GM12878 (cell line): Measurements from ENCODE around the gene EGR4. TPM values are rescaled to one million over a fixed set of nuclear protein-coding genes. Genes with fewer than 3 reads are reported as not detected.

Source experiments
- ATAC-seq: fragments of 200-7000 bp; cut with Tn5 transposase; 3 replicates; pipeline ENCODE4 v1.9.1; 2020; ENCODE audit warnings: mild to moderate bottlenecking, moderate library complexity
- BruUV-seq: library from RNA; stranded (reverse); fragments of 400-500 nt; replicated peaks from 2 replicates; lab custom pipeline; 2021; lab: Mats Ljungman, UMichigan
- CTCF ChIA-PET: fragments of 300-600 bp; sonication (Branson Sonifier 250); formaldehyde crosslinking; extraction: SDS; loops from one replicate; lab custom pipeline; 2021; ENCODE audit warnings: inconsistent platforms; lab: Yijun Ruan, JAX
- POLR2A ChIA-PET: fragments of 350-600 bp; formaldehyde crosslinking; extraction: SDS; loops from one replicate; lab custom pipeline; 2021; ENCODE audit warnings: inconsistent platforms; lab: Charles Lee
- RAD21 ChIA-PET: fragments of 300-600 bp; sonication (Branson Sonifier 250); formaldehyde crosslinking; loops from one replicate; lab custom pipeline; 2023; ENCODE audit warnings: antibody characterized with exemption; ENCODE audit not compliant: unreplicated experiment; lab: Charles Lee
- SMC1A ChIA-PET: fragments of 300-600 bp; sonication (Branson Sonifier 250); formaldehyde crosslinking; loops from one replicate; lab custom pipeline; 2023; ENCODE audit not compliant: unreplicated experiment, uncharacterized antibody; lab: Charles Lee
- DNase-seq: peaks from one replicate; pipeline ENCODE4 v3.0.0-alpha.2; 2011; ENCODE audit warnings: low read depth, low spot score
- FAIRE-seq: peaks from 3 replicates; lab custom pipeline; 2011; peaks lifted over from hg19 to GRCh38; lab: Jason Lieb, UNC
- H2AFZ ChIP-seq: 2 replicates; pipeline ENCODE4 v1.6.0; 2011; ENCODE audit warnings: low read depth, low read length, control low read depth; ENCODE audit not compliant: control insufficient read depth
- H3K27ac ChIP-seq: 2 replicates; pipeline ENCODE4 v1.5.1; 2011; ENCODE audit warnings: control low read depth; ENCODE audit not compliant: control insufficient read depth, insufficient read depth
- H3K27me3 ChIP-seq, 2 experiments: replicated peaks in 1 of 2; 2 replicates each; pipeline versions ENCODE4 v1.6.0 to v1.6.1; 2011; ENCODE audit warnings: low read length in 1 of 2; ENCODE audit not compliant: control insufficient read depth in 2 of 2, insufficient read depth in 2 of 2
- H3K36me3 ChIP-seq, 2 experiments: 2 replicates each; pipeline ENCODE4 v1.5.1; 2011; ENCODE audit warnings: low read length in 1 of 2; ENCODE audit not compliant: control insufficient read depth in 2 of 2, insufficient read depth in 2 of 2
- H3K4me1 ChIP-seq: 2 replicates; pipeline ENCODE4 v1.6.1; 2011; ENCODE audit warnings: mild to moderate bottlenecking, low read length, moderate library complexity, mixed read lengths; ENCODE audit not compliant: control insufficient read depth, insufficient read depth
- H3K4me2 ChIP-seq: 2 replicates; pipeline ENCODE4 v1.6.0; 2011; ENCODE audit warnings: control low read depth; ENCODE audit not compliant: control insufficient read depth, insufficient read depth
- H3K4me3 ChIP-seq: fragments of 200-600 bp; sonication (generic); 2 replicates; pipeline ENCODE4 v1.5.1; 2016
- H3K79me2 ChIP-seq: 2 replicates; pipeline ENCODE4 v1.6.0; 2011; ENCODE audit warnings: low read length; ENCODE audit not compliant: control insufficient read depth, insufficient read depth
- H3K9ac ChIP-seq: 2 replicates; pipeline ENCODE4 v1.8.0; 2011; ENCODE audit warnings: low read length, control low read depth, mixed read lengths; ENCODE audit not compliant: control insufficient read depth, insufficient read depth
- H3K9me3 ChIP-seq: replicated peaks from 3 replicates; pipeline ENCODE4 v1.5.1; 2011; ENCODE audit warnings: mild to moderate bottlenecking, low read length; ENCODE audit not compliant: control insufficient read depth, insufficient read depth
- H4K20me1 ChIP-seq: 2 replicates; pipeline ENCODE4 v1.6.0; 2011; ENCODE audit not compliant: control insufficient read depth, insufficient read depth
- GATAD2B ChIP-seq: fragments of 450-650 bp; conservative IDR thresholded peaks from 2 replicates; pipeline ENCODE4 v1.6.1; 2017; ENCODE audit warnings: low read depth, mild to moderate bottlenecking, moderate library complexity
- NR2C1 ChIP-seq: fragments of 450-650 bp; IDR thresholded peaks from 2 replicates; pipeline ENCODE4 v1.6.1; 2017; ENCODE audit warnings: antibody characterized with exemption, mild to moderate bottlenecking, moderate library complexity
- SMAD1 ChIP-seq: fragments of 450-650 bp; IDR thresholded peaks from 2 replicates; pipeline ENCODE4 v1.6.1; 2018; ENCODE audit warnings: mild to moderate bottlenecking, low read depth; ENCODE audit not compliant: partially characterized antibody
- TCF12 ChIP-seq: IDR thresholded peaks from 2 replicates; pipeline ENCODE4 v1.6.1; 2011; ENCODE audit warnings: low read depth, mild to moderate bottlenecking, low read length
- ZNF592 ChIP-seq: fragments of 450-650 bp; IDR thresholded peaks from 2 replicates; pipeline ENCODE4 v1.6.1; 2017; ENCODE audit warnings: mild to moderate bottlenecking, moderate library complexity
- WGBS: methylation state at CpG from one replicate; pipeline ENCODE4 v1.1.6; 2016; ENCODE audit warnings: low lambda C conversion rate; ENCODE audit not compliant: insufficient replicate concordance, insufficient coverage; ENCODE audit errors: missing lambda C conversion rate; 5-methylcytosine and 5-hydroxymethylcytosine counted together
- in situ Hi-C: fragments of 300-500 bp; cut with MboI; formaldehyde crosslinking; loops from 9 replicates; pipeline ENCODE4 v1.14.3; 2018; ENCODE audit warnings: mixed read lengths
- intact Hi-C: fragments of 100-400 bp; cut with micrococcal nuclease; formaldehyde crosslinking; loops from one replicate; pipeline ENCODE4 v1.14.2; 2022; ENCODE audit not compliant: unreplicated experiment
- polyA plus RNA-seq, 11 experiments: library from polyadenylated mRNA; depleted of rRNA in 4 of 11; unstranded in 6 of 11; stranded (reverse) in 5 of 11; fragments of >200 nt; fragmentation: Nextera tagmentation in 4 of 11; fragmentation: Illumina TruSeq in 1 of 11; extraction: Ambion mirVana in 4 of 11; extraction: Trizol in 1 of 11; gene quantifications; 1 replicate in 1 of 11; 2 replicates in 10 of 11; pipeline versions ENCODE4 v1.2.1 to v1.2.3, GENCODE V29; 2011 to 2016; ENCODE audit warnings: inconsistent platforms in 2 of 11, missing spikeins in 2 of 11, low read depth in 1 of 11
- total RNA-seq, 4 experiments: library from RNA; depleted of rRNA in 3 of 4; stranded (reverse); fragments of >200 nt in 3 of 4; fragmentation: Illumina TruSeq in 1 of 4; extraction: Trizol in 1 of 4; gene quantifications; 2 replicates each; pipeline versions ENCODE4 v1.2.1 to v1.2.3, GENCODE V29; 2013 to 2021
- TF ChIP-seq, protein P1 (sequence below): fragments of 450-650 bp; IDR thresholded peaks from 2 replicates; pipeline ENCODE4 v1.6.1; 2016; ENCODE audit warnings: mild to moderate bottlenecking, moderate library complexity, borderline replicate concordance

The EGR4 gene
- total and polyA plus RNA-seq, 10 of the 15 experiments (the other 5 are each of a cell fraction or from before 2014, with no cell fraction given) = 0.07 TPM; not detected in 9

GRCh38 chr2:73259276-73259675 lies 34.1 kb downstream of the EGR4 start (continued):
- TF ChIP-seq, protein P1, sequence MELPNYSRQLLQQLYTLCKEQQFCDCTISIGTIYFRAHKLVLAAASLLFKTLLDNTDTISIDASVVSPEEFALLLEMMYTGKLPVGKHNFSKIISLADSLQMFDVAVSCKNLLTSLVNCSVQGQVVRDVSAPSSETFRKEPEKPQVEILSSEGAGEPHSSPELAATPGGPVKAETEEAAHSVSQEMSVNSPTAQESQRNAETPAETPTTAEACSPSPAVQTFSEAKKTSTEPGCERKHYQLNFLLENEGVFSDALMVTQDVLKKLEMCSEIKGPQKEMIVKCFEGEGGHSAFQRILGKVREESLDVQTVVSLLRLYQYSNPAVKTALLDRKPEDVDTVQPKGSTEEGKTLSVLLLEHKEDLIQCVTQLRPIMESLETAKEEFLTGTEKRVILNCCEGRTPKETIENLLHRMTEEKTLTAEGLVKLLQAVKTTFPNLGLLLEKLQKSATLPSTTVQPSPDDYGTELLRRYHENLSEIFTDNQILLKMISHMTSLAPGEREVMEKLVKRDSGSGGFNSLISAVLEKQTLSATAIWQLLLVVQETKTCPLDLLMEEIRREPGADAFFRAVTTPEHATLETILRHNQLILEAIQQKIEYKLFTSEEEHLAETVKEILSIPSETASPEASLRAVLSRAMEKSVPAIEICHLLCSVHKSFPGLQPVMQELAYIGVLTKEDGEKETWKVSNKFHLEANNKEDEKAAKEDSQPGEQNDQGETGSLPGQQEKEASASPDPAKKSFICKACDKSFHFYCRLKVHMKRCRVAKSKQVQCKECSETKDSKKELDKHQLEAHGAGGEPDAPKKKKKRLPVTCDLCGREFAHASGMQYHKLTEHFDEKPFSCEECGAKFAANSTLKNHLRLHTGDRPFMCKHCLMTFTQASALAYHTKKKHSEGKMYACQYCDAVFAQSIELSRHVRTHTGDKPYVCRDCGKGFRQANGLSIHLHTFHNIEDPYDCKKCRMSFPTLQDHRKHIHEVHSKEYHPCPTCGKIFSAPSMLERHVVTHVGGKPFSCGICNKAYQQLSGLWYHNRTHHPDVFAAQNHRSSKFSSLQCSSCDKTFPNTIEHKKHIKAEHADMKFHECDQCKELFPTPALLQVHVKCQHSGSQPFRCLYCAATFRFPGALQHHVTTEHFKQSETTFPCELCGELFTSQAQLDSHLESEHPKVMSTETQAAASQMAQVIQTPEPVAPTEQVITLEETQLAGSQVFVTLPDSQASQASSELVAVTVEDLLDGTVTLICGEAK = no peak
- no peak for TF ChIP-seq NR2C1

GRCh38 chr2:73258913-73259215 lies 34.5 kb downstream of the EGR4 start:
- no peaks in the 10 kb centered on the region for H3K9me3 ChIP-seq
- FAIRE-seq (no peak), DNase-seq (no peak), ATAC-seq (no peak)
- H3K36me3 ChIP-seq = peaks cover 14 to 22% of the 10 kb centered on the region in 2 experiments; a peak in 3 of 4 replicates
- no peak overlapping the region for H3K27ac ChIP-seq
- no peaks in the 10 kb centered on the region for H3K79me2 ChIP-seq
- H3K9ac ChIP-seq = no peak overlapping the region
- SMC1A ChIA-PET = no interaction called here
- H3K4me1 ChIP-seq = no peaks in the 10 kb centered on the region
- no peak for TF ChIP-seq SMAD1
- TF ChIP-seq GATAD2B = no peak
- TF ChIP-seq TCF12 = no peak
- TF ChIP-seq ZNF592 = no peak
- H2AFZ ChIP-seq = no peak overlapping the region
- no peaks in the 10 kb centered on the region for H3K27me3 ChIP-seq
- RAD21 ChIA-PET = no interaction called here
- H4K20me1 ChIP-seq = no peaks in the 10 kb centered on the region
- CTCF ChIA-PET = interaction anchor here (1.8 kb wide), 1 partner anchor 32 kb away, joined by 4 read pairs; no protein-coding TSS in a partner anchor
- intact Hi-C loops (no loop called here), in situ Hi-C loops (no loop called here)
- POLR2A ChIA-PET = no interaction called here
- no TSS peak for BruUV-seq
- 99% methylated on average over 9 of the region's 9 CpGs for WGBS
- no peak overlapping the region for H3K4me2 ChIP-seq
- no peak overlapping the region for H3K4me3 ChIP-seq
